HCT116 (cell line): ENCODE data around the gene TBC1D1. TPM values are rescaled to one million over a fixed set of nuclear protein-coding genes. Genes with fewer than 3 reads are reported as not detected.

ENCODE experiments used
- ATAC-seq: fragments of 200-7000 bp; cut with Tn5 transposase; 2 replicates; pipeline ENCODE4 v1.9.1; 2020; ENCODE audit warnings: mild to moderate bottlenecking, moderate library complexity
- BruUV-seq: library from RNA; stranded (reverse); fragments of 400-500 nt; replicated peaks from 2 replicates; lab custom pipeline; 2021; lab: Mats Ljungman, UMichigan
- CTCF ChIA-PET: fragments of 300-600 bp; sonication (Branson Sonifier 250); formaldehyde crosslinking; loops from one replicate; lab custom pipeline; 2021; ENCODE audit warnings: antibody characterized with exemption; lab: Charles Lee
- POLR2A ChIA-PET: fragments of 300-600, 350-600 bp; sonication (Branson Sonifier 250); formaldehyde crosslinking; loops from one replicate; lab custom pipeline; 2021; ENCODE audit warnings: antibody characterized with exemption; lab: Charles Lee
- RAD21 ChIA-PET, 2 experiments: fragments of 300-600 bp; sonication (Branson Sonifier 250); formaldehyde crosslinking; loops; one replicate each; lab custom pipeline; 2023; ENCODE audit warnings: low total read pairs in 2 of 2; ENCODE audit not compliant: uncharacterized antibody in 2 of 2, unreplicated experiment in 2 of 2, low non-redundant PET in 1 of 2; lab: Charles Lee
- DNase-seq: peaks from one replicate; pipeline ENCODE4 v3.0.0-alpha.2; 2010; ENCODE audit warnings: low read depth, low spot score
- H2AFZ ChIP-seq: fragments of 200-600 bp; shearing (Covaris generic), sonication (generic); 2 replicates; pipeline ENCODE4 v1.6.1; 2017; ENCODE audit warnings: low read depth, mixed run types, mixed read lengths, antibody characterized with exemption, low read length; ENCODE audit not compliant: poor library complexity, severe bottlenecking
- H3K27ac ChIP-seq: 2 replicates; pipeline ENCODE4 v1.5.1; 2012; ENCODE audit warnings: low read depth, low read length
- H3K27me3 ChIP-seq: fragments of 200-600 bp; sonication (generic); 2 replicates; pipeline ENCODE4 v1.6.1; 2016; ENCODE audit warnings: mixed run types, low read length, mixed read lengths; ENCODE audit not compliant: insufficient read depth
- H3K36me3 ChIP-seq, 2 experiments: fragments of 200-500 bp in 1 of 2; fragments of 200-600 bp in 1 of 2; sonication (Bioruptor generic) in 1 of 2; sonication (generic) in 1 of 2; 2 replicates each; pipeline versions ENCODE4 v1.5.1 to v1.6.1; 2014 to 2016; ENCODE audit warnings: low read length in 2 of 2, inconsistent platforms in 1 of 2, mixed read lengths in 1 of 2, mixed run types in 1 of 2; ENCODE audit not compliant: insufficient read depth in 2 of 2, control insufficient read depth in 1 of 2
- H3K4me1 ChIP-seq, 2 experiments: fragments of 200-600 bp in 1 of 2; sonication (generic) in 1 of 2; 2 replicates each; pipeline versions ENCODE4 v1.5.1 to v1.6.1; 2012 to 2017; ENCODE audit warnings: low read length in 2 of 2, inconsistent platforms in 1 of 2, mild to moderate bottlenecking in 1 of 2, mixed read lengths in 1 of 2, mixed run types in 1 of 2, moderate library complexity in 1 of 2; ENCODE audit not compliant: insufficient read depth in 2 of 2, control insufficient read depth in 1 of 2
- H3K4me2 ChIP-seq: fragments of 200-600 bp; sonication (generic); 2 replicates; pipeline ENCODE4 v1.6.1; 2017; ENCODE audit warnings: mixed run types, low read length, mixed read lengths
- H3K4me3 ChIP-seq, 2 experiments: fragments of 200-600 bp in 1 of 2; sonication (generic) in 1 of 2; replicated peaks in 1 of 2; 2 replicates each; pipeline ENCODE4 v1.5.1; 2011 to 2016; ENCODE audit warnings: low read length in 2 of 2, control low read depth in 1 of 2, low read depth in 1 of 2, mild to moderate bottlenecking in 1 of 2, mixed read lengths in 1 of 2, mixed run types in 1 of 2
- H3K79me2 ChIP-seq: fragments of 200-600 bp; sonication (generic); 2 replicates; pipeline ENCODE4 v1.6.1; 2017; ENCODE audit warnings: mild to moderate bottlenecking, mixed run types, low read length, moderate library complexity, mixed read lengths; ENCODE audit not compliant: insufficient read depth
- H3K9ac ChIP-seq: fragments of 200-600 bp; sonication (generic); 2 replicates; pipeline ENCODE4 v1.6.1; 2016; ENCODE audit warnings: low read length, mixed read lengths
- H3K9me2 ChIP-seq: fragments of 200-600 bp; sonication (generic), shearing (Covaris generic); 2 replicates; pipeline ENCODE4 v1.6.1; 2017; ENCODE audit warnings: mixed run types, mild to moderate bottlenecking, moderate library complexity; ENCODE audit not compliant: insufficient read depth
- H3K9me3 ChIP-seq, 2 experiments: fragments of 200-500 bp in 1 of 2; fragments of 200-600 bp in 1 of 2; sonication (Bioruptor generic) in 1 of 2; sonication (generic) in 1 of 2; 2 replicates each; pipeline ENCODE4 v1.6.1; 2014 to 2017; ENCODE audit warnings: low read length in 2 of 2, mixed read lengths in 2 of 2, inconsistent platforms in 1 of 2, low read depth in 1 of 2, mild to moderate bottlenecking in 1 of 2, mixed run types in 1 of 2, moderate library complexity in 1 of 2; ENCODE audit not compliant: control insufficient read depth in 1 of 2, insufficient read depth in 1 of 2
- H4K20me1 ChIP-seq: fragments of 200-600 bp; sonication (generic), shearing (Covaris generic); 2 replicates; pipeline ENCODE4 v1.6.1; 2017; ENCODE audit warnings: mixed run types, mild to moderate bottlenecking, moderate library complexity; ENCODE audit not compliant: insufficient read depth
- CBX3 ChIP-seq: IDR thresholded peaks from 2 replicates; pipeline ENCODE4 v1.6.1; 2012; ENCODE audit warnings: low read depth
- CTCF ChIP-seq, 3 experiments: fragments of 200-600 bp in 1 of 3; sonication (generic) in 1 of 3; IDR thresholded peaks in 2 of 3; conservative IDR thresholded peaks in 1 of 3; 2 replicates each; pipeline ENCODE4 v1.5.1; 2012 to 2017; ENCODE audit warnings: low read depth in 2 of 3, low read length in 2 of 3, antibody characterized with exemption in 1 of 3, borderline replicate concordance in 1 of 3, control low read depth in 1 of 3, mild to moderate bottlenecking in 1 of 3, mixed read lengths in 1 of 3, mixed run types in 1 of 3, moderate library complexity in 1 of 3; ENCODE audit not compliant: insufficient read depth in 1 of 3
- EGR1 ChIP-seq: IDR thresholded peaks from 2 replicates; pipeline ENCODE4 v1.6.1; 2012; ENCODE audit warnings: low read depth
- ELF1 ChIP-seq: IDR thresholded peaks from 2 replicates; pipeline ENCODE4 v1.6.1; 2012; ENCODE audit warnings: low read depth, borderline replicate concordance
- EZH2 ChIP-seq: fragments of 200-600 bp; sonication (generic); IDR thresholded peaks from 2 replicates; pipeline ENCODE4 v1.6.1; 2017; ENCODE audit warnings: antibody characterized with exemption, mixed run types
- FOSL1 ChIP-seq: IDR thresholded peaks from 2 replicates; pipeline ENCODE4 v1.6.1; 2012; ENCODE audit warnings: low read depth
- POLR2A ChIP-seq: IDR thresholded peaks from 2 replicates; pipeline ENCODE4 v1.7.0; 2011; ENCODE audit warnings: borderline replicate concordance; ENCODE audit not compliant: insufficient read depth, insufficient read length; ENCODE audit errors: extremely low read depth
- RAD21 ChIP-seq: IDR thresholded peaks from 2 replicates; pipeline ENCODE4 v1.6.1; 2012; ENCODE audit warnings: low read depth, mild to moderate bottlenecking
- SIN3A ChIP-seq: IDR thresholded peaks from 2 replicates; pipeline ENCODE4 v1.6.1; 2012; ENCODE audit warnings: low read depth
- YY1 ChIP-seq: IDR thresholded peaks from 2 replicates; pipeline ENCODE4 v1.6.1; 2011; ENCODE audit warnings: low read length, low read depth, moderate library complexity, mild to moderate bottlenecking; ENCODE audit not compliant: insufficient replicate concordance; ENCODE audit errors: extremely low read depth
- ZFX ChIP-seq: fragments of 450-650 bp; IDR thresholded peaks from 2 replicates; pipeline ENCODE4 v1.6.1; 2017
- ZNF274 ChIP-seq: fragments of 200-500 bp; sonication (Bioruptor generic); IDR thresholded peaks from 2 replicates; pipeline ENCODE4 v1.6.1; 2014; ENCODE audit warnings: mild to moderate bottlenecking, low read depth, low read length, inconsistent platforms
- intact Hi-C: fragments of 100-400 bp; cut with micrococcal nuclease; formaldehyde crosslinking; loops from 2 replicates; pipeline ENCODE4 v1.10.0; 2022
- total RNA-seq: library from RNA; stranded (reverse); gene quantifications from one replicate; pipeline ENCODE4 v1.2.1, GENCODE V29; 2021; ENCODE audit not compliant: unreplicated experiment

Gene TBC1D1
- total RNA-seq, 1 experiment from 2014 or later, result 82.7 TPM

- H3K79me2 ChIP-seq, result no peaks in the 10 kb centered on the region
- no peak overlapping the region for H3K27ac ChIP-seq
- H4K20me1 ChIP-seq, result no peaks in the 10 kb centered on the region
- BruUV-seq, result no TSS peak
- DNase-seq (no peak), ATAC-seq (no peak)
- H2AFZ ChIP-seq, result no peak overlapping the region
- no peak overlapping the region for H3K9ac ChIP-seq
- no peaks in the 10 kb centered on the region for H3K27me3 ChIP-seq
- RAD21 ChIA-PET, result no interaction called here
- no peaks in the 10 kb centered on the region for H3K9me3 ChIP-seq
- POLR2A ChIA-PET, result interaction anchor here (0.6 kb wide), 1 partner anchor 364 kb away, joined by 7 read pairs; no protein-coding TSS in a partner anchor
- intact Hi-C loops, result no loop called here
- no peak overlapping the region for H3K4me3 ChIP-seq
- H3K9me2 ChIP-seq, result no peaks in the 10 kb centered on the region
- no peaks in the 10 kb centered on the region for H3K4me1 ChIP-seq
- CTCF ChIA-PET, result no interaction called here
- no peaks in the 10 kb centered on the region for H3K36me3 ChIP-seq
- no peak overlapping the region for H3K4me2 ChIP-seq
- no peak for TF ChIP-seq CBX3
Measured at GRCh38 chr4:37948542-37948941, 57.7 kb downstream of the TBC1D1 start.

DNA sequence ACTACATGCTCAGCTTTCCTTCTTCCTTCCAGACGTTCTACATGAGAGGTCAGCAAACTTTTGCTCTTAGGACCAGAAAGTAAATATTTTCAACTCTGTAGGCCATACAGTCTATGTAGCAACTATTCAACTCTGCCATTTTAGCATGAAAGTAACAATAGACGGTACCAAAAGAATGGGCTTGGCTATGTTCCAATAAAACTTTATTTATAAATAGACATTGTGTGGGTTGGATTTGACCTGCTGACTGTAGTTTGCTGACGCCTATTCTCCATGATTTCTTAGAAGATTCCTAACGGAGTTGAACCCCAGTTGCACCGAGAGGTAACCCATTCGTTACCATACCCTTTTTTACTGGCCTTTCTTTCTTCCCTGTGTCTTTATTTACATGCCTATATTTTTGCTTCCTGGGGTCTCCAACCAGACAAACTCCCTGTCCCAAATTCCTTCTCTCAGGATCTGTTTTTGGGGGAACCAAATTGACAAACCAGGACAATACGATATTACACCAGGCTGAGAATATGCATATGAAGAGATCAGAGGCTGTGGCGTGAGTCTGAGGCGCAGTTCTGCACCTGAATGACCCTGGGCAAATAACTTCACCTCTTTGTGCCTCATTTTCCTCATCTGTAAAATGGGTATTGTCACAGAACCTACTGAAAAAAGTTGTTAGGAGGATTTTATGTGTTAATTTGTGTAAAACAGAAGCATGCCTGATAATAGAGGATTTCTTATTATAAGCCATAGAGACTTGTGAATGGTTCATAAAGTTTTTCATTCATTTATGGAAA lies 58.9 kb downstream of the TBC1D1 start:
- intact Hi-C loops, result no loop called here
- ATAC-seq, result no peak
- Histone ChIP-seq H3K79me2 (no peaks in the 10 kb centered on the region), H3K9me2 (no peaks in the 10 kb centered on the region), H2AFZ (no peak overlapping the region), H3K9me3 (no peaks in the 10 kb centered on the region), H3K4me2 (no peak overlapping the region), H3K36me3 (no peaks in the 10 kb centered on the region), H3K27ac (no peak overlapping the region), H3K4me1 (no peaks in the 10 kb centered on the region), H3K27me3 (no peaks in the 10 kb centered on the region), H4K20me1 (no peaks in the 10 kb centered on the region), H3K9ac (no peak overlapping the region), H3K4me3 (no peak overlapping the region)
- RAD21 ChIA-PET, result no interaction called here
- no TSS peak for BruUV-seq
- CTCF ChIA-PET, result no interaction called here
- POLR2A ChIA-PET, result no interaction called here
- TF ChIP-seq CTCF (IDR thresholded peaks at IDR 0.05 in 2 of 3, conservative IDR thresholded peaks at IDR 0.05 in 1 of 3; ENCODE audit: borderline replicate concordance in 1 of 3, insufficient read depth in 1 of 3, low read depth in 2 of 3, low read length in 2 of 3) (no peak), RAD21 (no peak), EGR1 (no peak), ELF1 (no peak), ZFX (no peak), ZNF274 (no peak), FOSL1 (no peak), EZH2 (no peak), SIN3A (no peak), YY1 (no peak), POLR2A (no peak)
- no peak for DNase-seq
